Small intestine (tissue), 7 donors: Measurements from ENCODE around the gene TTC8. TPM values are rescaled to one million over a fixed set of nuclear protein-coding genes. Genes with fewer than 3 reads are reported as not detected.

Experiments
- DNase-seq, 2 donors: peaks; one replicate each; pipeline versions ENCODE4 v3.0.0 to v3.0.0-alpha.2; 2013
- FAIRE-seq: peaks from 2 replicates; lab custom pipeline; 2012; peaks lifted over from hg19 to GRCh38; lab: Jason Lieb, UNC
- H3K27ac ChIP-seq, 3 donors: one replicate each; pipeline ENCODE4 v1.5.1; 2013; ENCODE audit warnings: low read length in 2 of 3, mild to moderate bottlenecking in 2 of 3, control low read depth in 1 of 3, inconsistent platforms in 1 of 3, low read depth in 1 of 3, moderate library complexity in 1 of 3
- H3K27me3 ChIP-seq, 3 donors: one replicate each; pipeline ENCODE4 v1.6.1; 2013; ENCODE audit warnings: low read length in 3 of 3, inconsistent platforms in 1 of 3; ENCODE audit not compliant: control insufficient read depth in 3 of 3, insufficient read depth in 3 of 3
- H3K36me3 ChIP-seq, 3 donors: one replicate each; pipeline ENCODE4 v1.6.1; 2013; ENCODE audit warnings: low read length in 3 of 3, inconsistent platforms in 1 of 3, low read depth in 1 of 3, mild to moderate bottlenecking in 1 of 3, moderate library complexity in 1 of 3; ENCODE audit not compliant: control insufficient read depth in 3 of 3, insufficient read depth in 2 of 3
- H3K4me1 ChIP-seq, 3 donors: one replicate each; pipeline ENCODE4 v1.6.1; 2013; ENCODE audit warnings: low read length in 2 of 3, inconsistent platforms in 1 of 3, low read depth in 1 of 3, mild to moderate bottlenecking in 1 of 3, moderate library complexity in 1 of 3; ENCODE audit not compliant: control insufficient read depth in 3 of 3, insufficient read depth in 2 of 3
- H3K4me3 ChIP-seq, 3 donors: one replicate each; pipeline ENCODE4 v1.5.1; 2013; ENCODE audit warnings: low read length in 3 of 3, control low read depth in 1 of 3, inconsistent platforms in 1 of 3, low read depth in 1 of 3, mild to moderate bottlenecking in 1 of 3, moderate library complexity in 1 of 3
- H3K9me3 ChIP-seq, 2 donors: one replicate each; pipeline ENCODE4 v1.6.1; 2013; ENCODE audit warnings: low read depth in 1 of 2, low read length in 1 of 2; ENCODE audit not compliant: control insufficient read depth in 2 of 2, insufficient read depth in 1 of 2
- WGBS, 3 donors: extraction: QIAGEN DNeasy Blood & Tissue Kit; methylation state at CpG; one replicate each; pipeline ENCODE4 v1.1.7; 2013; 5-methylcytosine and 5-hydroxymethylcytosine counted together
- polyA plus RNA-seq, 4 donors: library from polyadenylated mRNA; stranded (reverse) in 3 of 4; unstranded in 1 of 4; fragments of 200-250 nt in 3 of 4; fragments of 120-200 nt in 1 of 4; gene quantifications; one replicate each; pipeline versions ENCODE4 v1.2.1 to v1.2.3, GENCODE V29; 2013
- donor health status: healthy with polysubstance abuse.
- donor health status: control.
- donor health status: control.
- donor health status: Bipolar disorder and iron deficiency.
- donor health status: healthy.

TTC8 gene
- polyA plus RNA-seq, 4 donors = 2.4 to 24.5 (median 6.3) TPM

DNA sequence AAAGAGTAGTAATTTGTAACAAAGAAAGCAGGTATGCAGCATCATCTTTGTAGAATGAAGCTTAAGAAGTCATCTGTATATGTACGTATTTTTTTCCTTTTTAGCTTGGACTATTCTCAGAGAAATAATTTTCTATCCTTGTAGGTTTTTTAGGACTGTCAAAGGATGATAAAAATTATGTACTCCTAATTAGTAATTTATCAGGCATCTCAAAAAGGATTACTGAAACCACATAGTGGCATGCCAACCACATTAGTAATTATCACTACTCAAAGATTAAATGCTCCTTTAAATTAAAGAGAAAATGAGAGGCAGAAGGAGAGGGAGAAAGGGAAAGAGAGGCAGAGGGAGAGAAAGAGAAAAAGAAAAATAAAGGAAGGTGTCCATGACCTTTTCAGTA is 17.3 kb downstream of the TTC8 start:
- no peak overlapping the region for H3K4me3 ChIP-seq
- H3K27me3 ChIP-seq = no peaks in the 10 kb centered on the region
- H3K9me3 ChIP-seq = no peaks in the 10 kb centered on the region
- no peak for FAIRE-seq
- peaks cover 0 to 10% (median 1%) of the 10 kb centered on the region in 3 donors for H3K36me3 ChIP-seq
- no peaks in the 10 kb centered on the region for H3K4me1 ChIP-seq
- 89 to 92% (median 91%) methylated on average over 1 of the region's 1 CpG for WGBS, 3 donors
- no peak for DNase-seq
- no peak overlapping the region for H3K27ac ChIP-seq

DNA sequence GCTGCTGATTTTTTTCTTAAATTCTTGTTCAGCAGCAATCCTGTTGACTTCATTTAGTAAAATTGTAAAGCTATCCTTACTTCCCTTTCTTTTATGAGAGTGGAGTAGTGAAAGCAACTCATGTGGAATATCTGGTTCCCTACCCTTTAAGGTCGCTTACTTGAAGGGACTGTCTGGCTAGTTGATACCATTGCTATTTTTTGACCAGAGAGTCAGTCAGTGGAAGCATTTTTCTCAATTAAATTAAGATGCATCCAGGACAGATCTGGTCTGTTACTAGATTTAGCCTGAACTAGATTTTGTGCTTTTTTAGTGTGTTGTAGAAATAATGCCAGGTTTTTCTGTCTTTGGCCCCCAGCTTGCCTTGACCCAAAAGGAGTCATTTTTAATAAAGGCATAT is 18.0 kb downstream of the TTC8 start:
- FAIRE-seq = no peak
- Histone ChIP-seq H3K4me1 (no peaks in the 10 kb centered on the region), H3K27me3 (no peaks in the 10 kb centered on the region), H3K9me3 (no peaks in the 10 kb centered on the region), H3K27ac (no peak overlapping the region), H3K4me3 (no peak overlapping the region), H3K36me3 (peaks cover 0 to 10% (median 1%) of the 10 kb centered on the region in 3 donors)
- 81 to 87% (median 84%) methylated on average over 1 of the region's 1 CpG for WGBS, 3 donors
- no peak for DNase-seq

DNA sequence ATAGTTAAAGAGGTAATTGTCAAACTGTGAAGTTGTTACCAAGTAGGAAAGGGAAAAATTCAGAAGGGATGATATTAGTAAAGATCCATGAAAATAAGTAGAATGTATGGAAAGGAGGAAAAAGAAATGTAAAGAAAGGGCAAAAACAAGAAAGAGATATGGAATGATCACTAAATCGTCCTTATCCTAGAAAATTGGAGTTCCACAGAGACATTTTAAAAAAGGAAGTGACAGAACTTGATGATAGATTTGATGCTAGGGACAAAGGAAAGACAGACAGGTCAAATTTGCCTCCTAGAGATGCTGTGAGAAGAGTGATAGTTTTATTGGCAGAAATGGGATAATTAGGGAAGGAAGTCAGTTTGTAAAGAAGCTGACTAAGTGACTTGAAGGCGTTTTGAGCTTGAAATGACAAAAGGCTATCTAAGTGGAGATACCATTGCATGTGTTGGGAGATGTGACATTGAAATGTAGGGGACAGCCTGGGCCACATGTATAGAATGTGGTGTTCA is 20.6 kb downstream of the TTC8 start:
- no peaks in the 10 kb centered on the region for H3K4me1 ChIP-seq
- FAIRE-seq (no peak), DNase-seq (no peak)
- H3K36me3 ChIP-seq = peaks cover 0 to 10% (median 1%) of the 10 kb centered on the region in 3 donors
- H3K9me3 ChIP-seq = no peaks in the 10 kb centered on the region
- 80 to 92% (median 87%) methylated on average over 2 of the region's 2 CpGs for WGBS, 3 donors
- no peaks in the 10 kb centered on the region for H3K27me3 ChIP-seq
- H3K27ac ChIP-seq = no peak overlapping the region
- H3K4me3 ChIP-seq = no peak overlapping the region

DNA sequence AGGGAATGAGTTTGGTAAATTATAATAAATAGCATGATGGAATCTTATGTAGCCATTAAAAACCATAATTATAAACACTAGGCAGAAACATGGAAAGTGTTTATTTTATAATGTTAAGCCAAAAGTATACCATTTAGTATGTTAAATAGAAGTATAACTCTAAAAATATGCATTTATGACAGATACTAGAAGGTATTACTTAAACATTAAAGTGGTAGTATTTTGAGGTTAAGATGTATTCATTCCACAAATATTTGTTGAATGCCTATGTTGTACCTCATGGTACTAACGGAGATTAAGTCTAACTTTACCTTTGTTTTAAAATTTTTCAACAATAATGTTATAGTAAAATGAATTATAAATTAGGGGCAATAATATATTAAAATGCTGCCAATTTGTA is 24.1 kb downstream of the TTC8 start:
- DNase-seq = no peak
- Histone ChIP-seq H3K4me1 (no peaks in the 10 kb centered on the region), H3K36me3 (peaks cover 0 to 6% (median 1%) of the 10 kb centered on the region in 3 donors), H3K27me3 (no peaks in the 10 kb centered on the region), H3K9me3 (no peaks in the 10 kb centered on the region), H3K27ac (no peak overlapping the region), H3K4me3 (no peak overlapping the region)
- FAIRE-seq = peak; percentile 61
- WGBS, 3 donors = 93 to 95% (median 93%) methylated on average over 1 of the region's 1 CpG

DNA sequence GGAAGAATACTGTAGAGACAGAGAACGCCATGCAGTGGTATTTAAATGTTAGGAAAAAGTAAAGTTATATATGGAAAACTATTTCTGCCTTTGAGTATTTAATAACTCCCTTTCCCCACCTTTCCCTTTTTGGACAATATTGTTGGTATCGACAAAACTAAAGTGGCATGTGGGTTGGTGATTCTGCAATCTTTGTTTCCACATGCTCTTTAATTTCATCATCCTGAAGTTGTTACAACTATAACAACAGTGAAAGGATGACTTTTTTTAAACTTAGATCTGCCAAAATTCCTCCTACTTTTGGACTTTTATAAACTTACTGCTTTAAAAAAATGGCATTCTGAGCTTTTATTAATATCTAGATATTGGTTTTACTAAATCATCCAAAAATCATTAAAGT is 25.3 kb downstream of the TTC8 start:
- 88 to 92% (median 90%) methylated on average over 2 of the region's 2 CpGs for WGBS, 3 donors
- Histone ChIP-seq H3K4me1 (no peaks in the 10 kb centered on the region), H3K27me3 (no peaks in the 10 kb centered on the region), H3K27ac (no peak overlapping the region), H3K4me3 (no peak overlapping the region), H3K36me3 (peaks cover 0 to 3% (median 1%) of the 10 kb centered on the region in 3 donors), H3K9me3 (no peaks in the 10 kb centered on the region)
- FAIRE-seq (peak; percentile 68), DNase-seq (no peak)

DNA sequence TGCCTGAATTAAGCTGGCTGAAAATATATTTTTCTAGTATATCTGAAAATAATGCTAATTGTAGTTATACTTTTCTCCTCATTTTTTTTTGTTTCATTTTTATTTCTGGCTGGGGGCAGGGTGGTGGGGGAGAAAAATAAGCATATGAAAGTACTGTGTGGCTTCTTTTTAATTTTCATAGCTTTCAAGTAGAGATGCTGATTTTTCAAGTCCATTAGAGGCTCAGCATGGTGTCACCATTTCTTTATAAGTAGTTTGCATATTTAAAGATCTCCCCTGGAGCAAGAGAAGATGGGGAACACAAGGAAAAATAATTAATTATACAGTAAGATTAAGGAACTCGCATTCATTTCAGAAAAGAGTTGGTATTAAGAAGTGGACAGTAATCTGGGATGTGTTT is 27.1 kb downstream of the TTC8 start:
- no peak for FAIRE-seq
- H3K9me3 ChIP-seq = no peaks in the 10 kb centered on the region
- WGBS, 3 donors = 85 to 97% (median 92%) methylated on average over 1 of the region's 1 CpG
- peaks cover 0 to 5% (median 0%) of the 10 kb centered on the region in 3 donors for H3K36me3 ChIP-seq
- H3K27ac ChIP-seq = no peak overlapping the region
- no peaks in the 10 kb centered on the region for H3K27me3 ChIP-seq
- no peak overlapping the region for H3K4me3 ChIP-seq
- no peaks in the 10 kb centered on the region for H3K4me1 ChIP-seq
- DNase-seq = no peak

DNA sequence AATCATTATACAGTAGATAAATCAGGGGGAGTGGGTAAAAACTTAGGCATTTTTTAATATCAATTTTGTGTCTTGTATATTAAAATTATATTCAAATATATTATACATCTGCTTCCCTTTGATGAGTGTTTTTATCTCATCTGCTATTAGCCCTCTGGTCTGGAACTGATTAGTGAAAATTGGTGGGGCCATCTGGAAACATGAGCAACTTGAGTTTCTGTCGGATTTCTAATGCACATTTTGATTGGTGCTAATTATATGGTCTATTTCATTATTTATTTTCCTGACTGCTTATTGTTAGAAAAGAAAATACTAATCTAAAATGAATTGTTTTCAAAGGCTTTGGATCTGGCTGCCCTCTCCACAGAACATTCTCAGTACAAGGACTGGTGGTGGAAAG is 28.2 kb downstream of the TTC8 start:
- Histone ChIP-seq H3K36me3 (peaks cover 0 to 5% (median 0%) of the 10 kb centered on the region in 3 donors), H3K4me3 (no peak overlapping the region), H3K27ac (no peak overlapping the region), H3K9me3 (no peaks in the 10 kb centered on the region), H3K27me3 (no peaks in the 10 kb centered on the region), H3K4me1 (no peaks in the 10 kb centered on the region)
- 50 to 87% (median 70%) methylated on average over 1 of the region's 1 CpG for WGBS, 3 donors
- DNase-seq (no peak), FAIRE-seq (no peak)

DNA sequence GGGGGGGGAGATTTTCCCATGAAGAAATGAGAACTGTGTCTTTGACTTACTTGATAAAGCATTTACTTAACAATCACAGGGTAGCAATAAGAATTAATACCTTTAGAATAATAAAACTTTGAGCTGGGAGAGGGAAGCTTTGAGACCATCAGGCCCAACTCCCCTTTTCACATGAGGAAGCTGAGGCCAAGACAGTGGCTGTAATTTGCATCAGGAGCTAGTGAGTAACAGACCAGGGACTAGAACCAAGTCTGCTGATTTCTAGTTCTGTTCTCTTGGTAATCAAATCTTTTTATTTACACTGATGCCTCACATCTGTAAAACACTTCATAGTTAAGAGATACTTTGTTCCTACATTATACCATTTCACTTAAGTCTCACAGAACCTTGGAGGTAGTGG is 28.7 kb downstream of the TTC8 start:
- Histone ChIP-seq H3K9me3 (no peaks in the 10 kb centered on the region), H3K4me3 (no peak overlapping the region), H3K4me1 (no peaks in the 10 kb centered on the region), H3K27ac (no peak overlapping the region), H3K36me3 (peaks cover 0 to 8% (median 0%) of the 10 kb centered on the region in 3 donors), H3K27me3 (no peaks in the 10 kb centered on the region)
- no peak for DNase-seq
- FAIRE-seq = no peak

DNA sequence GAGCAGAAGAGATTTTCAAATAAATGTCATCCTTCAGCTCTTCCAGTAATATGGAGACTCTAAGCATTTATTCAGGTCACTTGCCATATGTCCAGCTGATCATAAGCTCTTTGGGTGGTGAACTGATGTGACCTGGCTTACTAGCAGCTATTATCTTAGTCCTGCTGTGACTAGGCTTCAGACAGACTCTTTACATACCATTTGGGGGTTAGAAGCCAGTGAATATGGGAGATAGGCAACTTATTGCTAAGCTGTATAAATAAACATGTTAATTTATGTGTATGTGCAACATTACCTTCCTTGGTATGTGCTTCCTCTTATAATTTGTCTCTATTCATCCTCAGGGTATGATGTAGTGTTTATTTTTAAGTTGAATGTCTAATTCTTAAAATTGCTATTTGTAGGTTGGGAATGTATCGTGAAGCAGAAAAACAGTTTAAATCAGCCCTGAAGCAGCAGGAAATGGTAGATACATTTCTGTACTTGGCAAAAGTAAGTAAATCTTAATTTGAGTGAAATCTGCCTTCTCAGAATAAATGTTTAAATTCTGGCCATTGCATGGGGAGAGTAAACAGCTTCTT is 32.4 kb downstream of the TTC8 start:
- DNase-seq = no peak
- Histone ChIP-seq H3K27ac (no peak overlapping the region), H3K27me3 (no peaks in the 10 kb centered on the region), H3K4me1 (no peaks in the 10 kb centered on the region), H3K36me3 (peaks cover 0 to 19% (median 0%) of the 10 kb centered on the region in 3 donors), H3K4me3 (no peak overlapping the region), H3K9me3 (no peaks in the 10 kb centered on the region)
- FAIRE-seq = no peak
- WGBS, 3 donors = 91 to 95% (median 95%) methylated on average over 1 of the region's 1 CpG
